Measurements from ENCODE around the gene UBAC1. TPM values are rescaled to one million over a fixed set of nuclear protein-coding genes. Genes with fewer than 3 reads are reported as not detected.

Gene UBAC1
- total and polyA plus RNA-seq, 2 experiments from 2014 or later, result 35.2 to 36.4 TPM

DNA sequence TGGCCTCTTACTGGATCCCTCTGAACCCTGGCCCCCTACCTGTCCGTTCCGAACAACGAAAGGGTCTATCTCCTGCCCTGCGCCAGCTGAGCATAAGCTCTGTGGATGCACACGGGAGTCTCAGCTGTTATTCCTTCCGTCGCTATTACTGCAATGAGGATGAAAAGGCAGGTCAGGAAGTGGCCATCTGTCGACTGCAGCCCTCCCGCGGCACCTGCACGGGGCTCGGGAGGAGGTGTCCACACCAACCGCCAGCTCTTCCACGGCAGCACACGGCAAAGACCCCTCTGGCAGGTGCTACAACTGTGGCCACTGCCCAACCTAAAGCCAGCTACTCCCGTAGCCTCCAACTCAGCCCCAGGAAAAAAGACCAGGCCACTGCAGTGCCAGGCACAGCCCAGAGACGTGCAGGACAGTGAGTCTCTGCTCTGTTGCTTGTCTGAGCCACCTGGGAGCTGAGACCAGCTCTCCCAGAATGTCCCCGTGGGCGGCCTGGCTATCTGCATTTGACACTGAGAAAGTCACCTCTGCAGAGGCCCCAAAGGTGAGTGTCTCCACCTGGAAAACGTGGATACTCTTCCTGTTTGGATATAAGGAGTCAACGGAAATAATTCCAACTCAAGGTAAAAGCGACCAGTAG lies 72.9 kb downstream of the UBAC1 start:
- Histone ChIP-seq H3K9me3 (ENCODE audit: low read depth) (no peaks in the 10 kb centered on the region), H3K4me1 (ENCODE audit: insufficient read depth) (peaks cover 25% of the 10 kb centered on the region), H2AFZ (no peak overlapping the region), H4K20me1 (ENCODE audit: insufficient read depth, poor library complexity, severe bottlenecking) (peaks cover 97% of the 10 kb centered on the region), H3K4me2 (no peak overlapping the region), H3K27me3 (no peaks in the 10 kb centered on the region), H3K4me3 (no peak overlapping the region), H3K27ac (no peak overlapping the region), H3K79me2 (peaks cover 100% of the 10 kb centered on the region), H3K9me2 (replicated peaks; ENCODE audit: insufficient read depth) (no peaks in the 10 kb centered on the region), H3K36me3 (replicated peaks; ENCODE audit: insufficient read depth, low read depth) (no peaks in the 10 kb centered on the region)
- DNase-seq (ENCODE audit: low spot score), result no peak
- WGBS (ENCODE audit: low lambda C conversion rate, missing lambda C conversion rate), result 92% methylated on average over 22 of the region's 22 CpGs
- TF ChIP-seq, protein P1, sequence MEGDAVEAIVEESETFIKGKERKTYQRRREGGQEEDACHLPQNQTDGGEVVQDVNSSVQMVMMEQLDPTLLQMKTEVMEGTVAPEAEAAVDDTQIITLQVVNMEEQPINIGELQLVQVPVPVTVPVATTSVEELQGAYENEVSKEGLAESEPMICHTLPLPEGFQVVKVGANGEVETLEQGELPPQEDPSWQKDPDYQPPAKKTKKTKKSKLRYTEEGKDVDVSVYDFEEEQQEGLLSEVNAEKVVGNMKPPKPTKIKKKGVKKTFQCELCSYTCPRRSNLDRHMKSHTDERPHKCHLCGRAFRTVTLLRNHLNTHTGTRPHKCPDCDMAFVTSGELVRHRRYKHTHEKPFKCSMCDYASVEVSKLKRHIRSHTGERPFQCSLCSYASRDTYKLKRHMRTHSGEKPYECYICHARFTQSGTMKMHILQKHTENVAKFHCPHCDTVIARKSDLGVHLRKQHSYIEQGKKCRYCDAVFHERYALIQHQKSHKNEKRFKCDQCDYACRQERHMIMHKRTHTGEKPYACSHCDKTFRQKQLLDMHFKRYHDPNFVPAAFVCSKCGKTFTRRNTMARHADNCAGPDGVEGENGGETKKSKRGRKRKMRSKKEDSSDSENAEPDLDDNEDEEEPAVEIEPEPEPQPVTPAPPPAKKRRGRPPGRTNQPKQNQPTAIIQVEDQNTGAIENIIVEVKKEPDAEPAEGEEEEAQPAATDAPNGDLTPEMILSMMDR (IDR thresholded peaks at IDR 0.05; ENCODE audit: poor library complexity), result no peak
- TF ChIP-seq EZH2 (IDR thresholded peaks at IDR 0.05; ENCODE audit: borderline replicate concordance) (no peak), EZH2phosphoT487 (IDR thresholded peaks at IDR 0.05; ENCODE audit: low read depth, severe bottlenecking, unreplicated experiment) (no peak)

DNA sequence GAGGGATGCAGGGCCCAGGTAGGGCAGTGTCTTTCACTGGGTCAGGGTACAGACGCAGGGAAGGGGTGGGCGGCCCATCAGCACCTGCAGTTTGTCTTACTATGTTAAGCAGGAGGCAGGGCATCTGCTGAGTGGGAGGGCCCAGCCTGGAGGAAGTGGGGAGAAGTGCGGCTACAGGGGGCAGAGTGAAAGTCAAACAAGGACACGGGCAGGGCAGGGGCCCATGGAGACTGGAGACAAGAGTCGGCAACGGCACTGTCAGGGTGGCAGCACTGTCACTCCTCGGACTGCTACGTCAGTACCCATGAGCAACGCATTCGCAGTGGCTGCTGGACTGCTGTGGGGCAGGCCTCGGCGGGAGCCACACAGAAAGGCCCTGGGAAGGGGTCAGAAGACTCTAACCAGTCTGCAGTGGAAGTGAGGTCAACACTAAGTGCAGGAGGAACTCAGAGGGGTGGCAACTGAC lies 73.6 kb downstream of the UBAC1 start:
- TF ChIP-seq EZH2phosphoT487 (IDR thresholded peaks at IDR 0.05; ENCODE audit: low read depth, severe bottlenecking, unreplicated experiment) (no peak), EZH2 (IDR thresholded peaks at IDR 0.05; ENCODE audit: borderline replicate concordance) (no peak)
- TF ChIP-seq, protein P1 (IDR thresholded peaks at IDR 0.05; ENCODE audit: poor library complexity), result no peak
- no peaks in the 10 kb centered on the region for H3K36me3 ChIP-seq (replicated peaks; ENCODE audit: insufficient read depth, low read depth)
- WGBS (ENCODE audit: low lambda C conversion rate, missing lambda C conversion rate), result 82% methylated on average over 12 of the region's 12 CpGs
- no peak for DNase-seq (ENCODE audit: low spot score)
- H3K79me2 ChIP-seq, result peaks cover 100% of the 10 kb centered on the region
- no peaks in the 10 kb centered on the region for H3K9me3 ChIP-seq (ENCODE audit: low read depth)
- peaks cover 98% of the 10 kb centered on the region for H4K20me1 ChIP-seq (ENCODE audit: insufficient read depth, poor library complexity, severe bottlenecking)
- no peak overlapping the region for H3K4me2 ChIP-seq
- H3K4me1 ChIP-seq (ENCODE audit: insufficient read depth), result peaks cover 25% of the 10 kb centered on the region
- H3K27me3 ChIP-seq, result no peaks in the 10 kb centered on the region
- H3K9me2 ChIP-seq (replicated peaks; ENCODE audit: insufficient read depth), result no peaks in the 10 kb centered on the region
- no peak overlapping the region for H2AFZ ChIP-seq
- no peak overlapping the region for H3K4me3 ChIP-seq
- H3K27ac ChIP-seq, result no peak overlapping the region

DNA sequence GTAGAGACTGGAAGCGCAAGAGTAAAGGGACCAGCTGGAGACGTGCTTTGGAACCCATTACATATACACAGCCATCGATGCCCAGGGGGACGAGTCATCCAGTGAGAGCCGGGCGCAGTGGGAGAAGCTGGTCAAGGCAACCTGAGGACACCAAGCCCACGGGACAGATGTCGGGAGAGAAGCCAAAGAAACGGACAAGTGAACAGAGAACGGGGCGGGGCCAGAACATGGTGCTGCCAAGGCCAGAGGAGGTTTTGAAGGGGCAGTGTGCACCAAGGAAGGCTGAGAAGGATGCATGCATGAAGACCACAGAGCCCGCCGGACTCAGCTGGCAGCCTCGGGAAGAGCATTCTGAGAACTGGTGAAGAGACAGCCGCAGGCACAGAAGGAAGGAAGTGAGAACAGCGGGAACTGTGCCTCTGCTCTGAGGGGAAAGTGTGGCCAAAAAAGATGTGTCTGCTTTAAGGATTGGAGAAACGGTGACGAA lies 74.1 kb downstream of the UBAC1 start:
- no peak overlapping the region for H3K4me2 ChIP-seq
- no peak overlapping the region for H3K27ac ChIP-seq
- no peaks in the 10 kb centered on the region for H3K36me3 ChIP-seq (replicated peaks; ENCODE audit: insufficient read depth, low read depth)
- H2AFZ ChIP-seq, result no peak overlapping the region
- 95% methylated on average over 17 of the region's 18 CpGs for WGBS (ENCODE audit: low lambda C conversion rate, missing lambda C conversion rate)
- H3K4me3 ChIP-seq, result no peak overlapping the region
- no peak for DNase-seq (ENCODE audit: low spot score)
- H3K79me2 ChIP-seq, result peaks cover 99% of the 10 kb centered on the region
- H3K9me3 ChIP-seq (ENCODE audit: low read depth), result no peaks in the 10 kb centered on the region
- H3K27me3 ChIP-seq, result no peaks in the 10 kb centered on the region
- peaks cover 98% of the 10 kb centered on the region for H4K20me1 ChIP-seq (ENCODE audit: insufficient read depth, poor library complexity, severe bottlenecking)
- TF ChIP-seq EZH2 (IDR thresholded peaks at IDR 0.05; ENCODE audit: borderline replicate concordance) (no peak), EZH2phosphoT487 (IDR thresholded peaks at IDR 0.05; ENCODE audit: low read depth, severe bottlenecking, unreplicated experiment) (no peak)
- TF ChIP-seq, protein P1 (IDR thresholded peaks at IDR 0.05; ENCODE audit: poor library complexity), result no peak
- no peaks in the 10 kb centered on the region for H3K9me2 ChIP-seq (replicated peaks; ENCODE audit: insufficient read depth)
- peaks cover 25% of the 10 kb centered on the region for H3K4me1 ChIP-seq (ENCODE audit: insufficient read depth)

Measured in hepatocyte (in vitro differentiated cells).